HTR-8/SVneo (cell line): ENCODE results near the gene LRP1B.

Experiments
- DNase-seq: peaks from one replicate; pipeline ENCODE4 v3.0.0; 2011; ENCODE audit warnings: low spot score, mixed read lengths; ENCODE audit not compliant: insufficient read length
- FAIRE-seq: peaks from 2 replicates; lab custom pipeline; 2011; peaks lifted over from hg19 to GRCh38; lab: Jason Lieb, UNC

Gene LRP1B

DNA sequence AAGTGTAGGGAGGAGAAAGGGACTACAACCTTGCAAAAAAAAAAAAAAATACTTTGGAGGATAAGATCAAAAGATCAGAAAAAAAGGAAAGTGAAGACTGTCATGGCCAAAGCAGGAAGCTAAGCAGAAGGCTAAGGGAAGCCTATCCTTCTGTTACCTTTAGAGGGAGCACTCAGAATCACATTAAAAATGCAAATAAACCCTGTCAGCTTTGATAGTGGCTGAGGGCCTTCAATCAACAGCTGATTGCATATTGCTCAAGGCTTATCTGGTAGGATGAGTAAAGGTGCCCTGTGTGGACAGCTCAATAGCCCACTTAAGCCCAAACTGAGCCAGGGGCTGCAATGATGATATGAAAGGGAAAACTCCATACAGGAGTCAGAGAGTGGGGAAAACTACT is 1021.2 kb downstream of the LRP1B start:
- FAIRE-seq (no peak), DNase-seq (peak; percentile 4)

DNA sequence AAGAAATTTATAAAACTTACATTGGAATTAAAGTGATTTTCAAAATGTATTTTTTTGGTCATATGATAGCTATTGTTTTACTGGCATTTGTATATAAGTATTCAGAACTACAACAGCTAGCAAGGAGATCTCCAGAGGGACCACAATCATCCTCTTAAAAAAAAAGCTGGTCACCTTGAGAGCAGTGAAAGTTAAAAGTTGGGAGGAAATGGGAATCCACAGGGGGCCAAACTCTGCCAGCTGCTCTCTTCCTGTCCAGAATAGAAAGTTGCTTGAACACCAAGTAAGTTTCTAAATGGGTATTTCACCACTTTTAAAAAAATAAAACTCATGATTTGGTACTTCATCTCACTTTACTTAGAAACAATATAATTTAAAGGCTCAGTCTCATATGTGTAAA is 1025.1 kb downstream of the LRP1B start:
- DNase-seq (no peak), FAIRE-seq (no peak)

DNA sequence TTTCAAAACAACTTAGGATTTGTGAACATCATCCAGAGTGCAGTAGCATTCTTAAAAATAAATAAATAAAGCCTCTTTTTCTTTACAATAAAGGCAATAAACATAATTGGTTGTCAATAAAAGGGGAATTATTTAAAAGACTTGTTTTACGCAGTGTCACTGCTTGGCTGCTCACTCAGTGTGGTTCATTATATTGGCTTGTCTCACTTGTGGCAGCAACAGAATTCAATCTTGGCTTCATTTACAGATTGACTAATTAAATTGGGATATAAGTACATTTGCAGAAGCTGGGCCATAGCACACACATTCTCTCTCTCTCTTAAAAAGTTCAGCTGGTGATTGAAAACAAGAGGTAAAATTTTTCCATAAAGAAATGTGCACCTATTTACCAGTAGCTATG is 1027.6 kb downstream of the LRP1B start:
- DNase-seq (no peak), FAIRE-seq (no peak)

DNA sequence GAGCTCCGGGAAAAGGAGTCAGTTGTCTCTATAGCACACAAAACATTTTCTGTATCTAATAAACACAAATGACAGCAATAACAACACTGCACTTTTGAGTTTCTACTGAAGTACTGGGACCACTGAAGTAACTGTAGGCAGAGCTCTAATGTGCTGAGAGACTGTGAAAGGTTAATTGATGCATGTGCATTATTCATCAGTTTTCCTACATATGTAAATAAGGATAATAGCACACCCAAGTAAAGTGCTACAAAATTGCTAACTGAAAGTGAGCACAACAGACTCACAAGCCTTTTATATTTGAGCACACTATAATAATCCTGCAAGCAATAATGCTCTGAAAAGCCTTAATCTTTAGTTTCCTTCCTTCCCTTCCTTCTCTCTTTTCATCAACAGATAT is 1051.6 kb downstream of the LRP1B start:
- FAIRE-seq (no peak), DNase-seq (no peak)

DNA sequence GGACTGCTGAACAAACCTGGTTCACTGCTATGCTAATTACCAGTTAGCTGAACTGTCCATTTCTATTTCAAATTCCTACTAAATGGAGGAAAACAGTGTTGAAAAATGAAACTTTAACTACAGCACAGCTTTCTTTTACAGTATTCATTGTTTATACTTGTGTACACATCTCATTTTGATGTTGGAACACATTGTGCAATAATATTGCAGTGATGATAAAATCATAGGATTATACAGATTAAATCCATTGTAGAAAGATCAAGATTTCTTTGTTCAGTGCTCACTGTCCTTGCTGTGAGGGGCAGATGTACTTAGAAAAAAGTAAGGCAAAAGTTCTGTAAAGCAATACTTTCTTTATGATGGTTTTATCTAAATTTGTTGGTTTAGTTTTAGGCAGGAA is 1055.1 kb downstream of the LRP1B start:
- DNase-seq (no peak), FAIRE-seq (no peak)

DNA sequence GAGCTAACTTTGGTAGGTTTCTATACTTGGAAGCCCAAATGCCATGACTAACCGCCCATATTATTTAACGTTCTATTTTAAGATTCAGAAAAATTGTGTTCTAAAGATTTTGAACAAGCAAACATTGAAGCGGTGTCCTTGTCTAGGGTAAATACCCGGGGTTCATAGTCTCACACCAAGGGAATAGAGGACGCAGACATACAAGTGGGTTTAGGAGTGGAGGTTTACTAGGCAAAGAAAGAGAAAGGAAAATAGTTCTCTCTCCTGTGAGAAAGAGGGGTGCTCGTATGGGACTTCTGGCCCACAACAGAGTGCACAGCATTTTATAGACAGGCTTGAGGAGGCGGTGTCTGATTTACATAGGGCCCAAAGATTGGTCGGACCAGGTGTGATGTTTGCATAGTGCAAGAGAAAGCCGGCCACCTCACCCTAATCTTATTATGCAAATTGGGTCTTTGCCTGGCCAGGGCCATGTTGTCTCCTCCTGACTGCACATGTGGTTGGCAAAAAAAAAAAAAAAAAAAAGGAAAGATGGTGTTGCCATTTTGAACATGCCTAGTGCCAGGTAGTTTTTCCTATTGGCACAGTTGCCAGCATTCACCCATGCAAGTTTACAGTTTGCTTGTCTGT is 1062.6 kb downstream of the LRP1B start:
- DNase-seq (no peak), FAIRE-seq (no peak)

DNA sequence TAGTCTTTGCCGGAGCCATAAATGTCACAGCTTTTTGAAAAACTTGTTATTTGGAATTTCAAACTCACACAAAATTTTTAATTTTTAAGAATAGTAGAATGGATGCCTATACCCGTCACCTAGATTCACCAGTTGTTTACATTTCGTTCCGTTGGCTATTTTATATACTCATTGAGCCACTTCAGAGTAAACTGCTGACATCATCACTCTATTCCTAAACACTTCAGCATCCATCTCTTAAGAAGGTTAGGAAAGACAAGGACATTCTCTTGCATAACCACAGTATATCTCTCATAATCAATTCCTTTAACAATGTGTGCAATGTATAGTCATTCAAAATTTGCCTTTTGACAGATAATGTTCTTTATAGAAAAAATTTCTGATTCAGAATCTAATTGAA is 1065.8 kb downstream of the LRP1B start:
- DNase-seq (no peak), FAIRE-seq (no peak)

DNA sequence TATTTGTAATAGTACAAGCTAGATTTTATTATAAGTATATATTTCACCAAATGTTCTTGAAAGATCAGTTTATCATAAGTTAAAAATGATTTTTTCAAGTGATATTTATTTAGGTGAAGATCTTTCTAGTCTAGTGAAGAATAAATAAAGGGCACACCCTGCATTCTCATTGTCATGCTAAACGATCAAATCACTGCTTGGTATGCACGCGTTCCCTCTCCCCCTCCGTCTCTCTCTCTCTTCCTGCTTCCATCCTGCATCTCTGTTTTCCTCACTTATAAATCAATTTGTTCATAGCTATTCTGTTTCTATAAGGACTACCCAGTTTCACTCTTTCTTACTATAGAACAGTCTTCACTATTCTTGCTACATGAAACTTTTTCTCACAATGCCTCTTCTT is 1067.4 kb downstream of the LRP1B start:
- FAIRE-seq (no peak), DNase-seq (no peak)

DNA sequence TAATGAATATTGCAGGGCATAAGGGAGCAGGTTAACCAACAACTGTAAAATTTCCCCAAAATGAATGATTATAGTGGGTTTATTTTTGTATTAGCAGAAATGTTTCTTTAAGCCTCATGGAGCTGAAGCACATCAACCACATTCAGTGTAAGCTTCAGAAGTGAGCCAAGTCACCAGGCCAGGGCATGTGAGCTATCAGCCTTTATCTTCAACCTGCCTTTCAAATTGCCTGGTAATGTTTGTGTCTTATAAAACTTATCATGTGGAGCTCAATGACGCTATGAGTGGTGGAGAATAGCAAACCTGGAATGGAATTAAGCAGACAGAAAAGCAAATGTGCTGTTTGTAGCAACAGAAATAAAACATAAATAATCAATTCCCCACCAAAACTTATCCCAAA is 1068.4 kb downstream of the LRP1B start:
- DNase-seq: no peak
- FAIRE-seq: no peak

DNA sequence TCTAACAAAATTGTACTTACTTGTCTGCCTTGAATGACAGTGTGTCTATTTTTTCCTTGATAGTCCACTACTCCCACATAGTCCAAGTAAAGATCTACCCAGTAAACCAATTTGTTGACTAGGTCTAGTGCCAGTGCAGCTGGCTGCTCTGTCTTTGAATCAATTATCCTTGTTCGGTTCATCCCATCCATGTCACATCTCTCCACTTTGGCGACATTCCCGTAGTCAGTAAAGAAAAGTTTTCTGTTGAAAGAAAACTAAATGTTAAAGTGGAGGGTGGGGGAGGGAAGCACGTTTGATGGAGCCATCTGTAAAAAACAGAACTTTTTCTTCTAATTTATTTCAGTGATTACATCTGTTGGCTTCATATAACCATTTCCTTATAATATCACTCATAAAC is 1068.8 kb downstream of the LRP1B start:
- DNase-seq (no peak), FAIRE-seq (no peak)

DNA sequence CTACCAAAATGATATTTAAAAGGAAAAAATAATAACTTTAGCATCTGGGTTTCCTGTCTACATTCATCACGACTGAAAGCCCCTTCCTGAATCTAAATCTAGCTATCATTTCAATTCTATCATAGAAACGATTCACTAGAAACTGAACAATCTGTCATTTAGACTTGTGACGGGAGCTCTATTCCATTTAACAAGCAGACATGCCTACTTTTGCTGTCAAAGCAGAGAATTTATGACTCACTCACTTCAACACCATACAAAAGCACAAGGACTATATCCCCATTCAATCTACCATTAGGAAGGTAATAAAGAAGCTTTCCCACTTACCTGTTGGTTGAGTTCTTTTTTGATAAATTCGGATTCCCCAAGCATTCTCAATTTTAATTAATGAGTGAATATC is 1072.3 kb downstream of the LRP1B start:
- no peak for DNase-seq
- FAIRE-seq: no peak

DNA sequence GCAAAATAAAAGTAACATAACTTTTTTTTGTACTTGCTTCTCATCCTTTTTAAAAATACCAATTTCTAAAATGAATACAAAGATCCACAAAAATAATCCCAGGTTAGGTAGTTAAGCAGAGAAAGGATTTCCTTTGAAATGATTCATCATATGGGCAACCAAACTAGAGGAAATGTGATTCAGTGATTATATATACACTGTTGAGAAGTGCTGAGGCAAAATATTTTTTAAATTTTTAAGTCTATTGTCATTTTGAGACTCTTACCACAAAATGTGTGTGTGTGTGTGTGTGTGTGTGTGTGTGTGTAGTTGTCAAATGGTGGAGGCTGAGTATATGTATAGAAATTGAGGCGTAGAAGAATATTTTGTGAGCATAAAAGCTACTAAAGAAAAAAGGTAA is 1075.3 kb downstream of the LRP1B start:
- FAIRE-seq: no peak
- no peak for DNase-seq

DNA sequence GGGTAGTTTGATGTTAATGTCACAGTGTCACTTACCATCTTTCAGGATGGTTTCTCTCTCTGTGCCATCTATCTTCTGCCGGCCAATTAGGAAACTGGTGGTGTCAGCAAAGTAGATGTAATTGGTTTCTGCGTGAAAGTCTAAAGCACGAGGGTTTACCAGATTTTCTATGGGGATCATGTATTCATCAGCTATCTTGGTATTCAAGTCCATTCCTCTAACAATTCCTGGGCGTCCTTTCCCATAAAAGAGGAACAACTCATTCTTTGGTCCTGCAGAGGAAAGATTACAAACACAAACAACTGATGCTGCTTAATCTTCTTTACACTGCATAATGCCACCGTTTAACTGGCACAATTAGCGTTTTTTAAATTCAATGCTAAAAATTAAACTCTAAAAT is 1081.9 kb downstream of the LRP1B start:
- DNase-seq: no peak
- no peak for FAIRE-seq

DNA sequence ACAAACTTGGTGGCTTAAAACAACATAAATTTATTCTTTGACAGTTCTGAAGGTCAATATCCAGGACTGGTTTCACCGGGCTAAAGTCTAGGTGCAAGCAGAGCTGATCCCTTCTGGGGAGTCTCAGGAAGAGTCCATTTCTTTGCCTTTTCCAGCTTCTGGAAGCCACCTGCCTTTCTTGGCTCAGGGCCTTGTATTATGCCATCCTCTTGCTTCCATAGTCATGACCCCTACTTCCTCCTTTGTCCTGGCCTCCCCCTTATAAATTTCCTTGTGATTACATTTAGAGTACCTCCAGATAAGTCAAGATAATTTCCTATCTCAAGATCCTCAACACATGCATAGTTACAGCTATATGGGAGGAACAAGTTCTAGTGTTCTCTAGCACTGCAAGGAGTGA is 1089.5 kb downstream of the LRP1B start:
- FAIRE-seq: no peak

DNA sequence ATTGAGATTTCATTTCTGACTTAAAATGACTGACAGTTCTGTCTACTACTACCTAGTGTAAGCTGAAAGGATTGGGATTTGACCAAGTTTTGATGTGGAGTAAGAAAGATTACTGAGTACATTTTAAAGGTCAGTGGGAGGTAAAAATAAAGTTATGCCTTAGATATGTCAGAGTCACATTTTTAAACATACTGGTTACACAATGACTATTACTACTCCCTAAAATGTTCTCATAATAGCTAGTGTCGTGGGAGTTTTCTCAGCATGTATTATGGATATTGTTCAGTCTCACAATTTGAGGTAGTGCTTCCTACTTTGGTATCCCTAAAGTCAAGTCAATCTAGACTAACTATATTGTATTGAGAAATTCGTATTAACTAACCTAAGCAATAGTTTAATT is 1092.5 kb downstream of the LRP1B start:
- no peak for DNase-seq
- FAIRE-seq: no peak

More for the DNA sequence above, 1089.5 kb downstream of the LRP1B start:
- DNase-seq: no peak

DNA sequence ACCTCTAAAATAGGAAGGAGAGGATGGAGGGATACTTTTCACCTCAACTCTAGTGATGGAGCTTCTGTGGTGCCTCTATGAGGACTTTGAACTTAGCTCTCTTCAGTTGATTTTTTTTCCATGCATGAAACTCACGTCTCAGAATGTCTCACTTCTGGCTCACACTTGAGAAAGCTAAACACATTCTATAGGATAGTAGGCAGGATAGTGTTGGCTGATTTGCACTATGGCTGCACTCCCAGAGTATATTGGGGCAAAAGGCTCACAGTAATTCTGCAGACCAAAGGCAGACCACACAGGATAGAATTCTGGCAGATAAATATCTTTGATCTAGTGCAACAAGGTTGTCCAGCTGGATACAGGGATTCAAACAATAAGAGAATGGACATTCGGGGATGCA is 1093.5 kb downstream of the LRP1B start:
- FAIRE-seq (no peak), DNase-seq (no peak)

DNA sequence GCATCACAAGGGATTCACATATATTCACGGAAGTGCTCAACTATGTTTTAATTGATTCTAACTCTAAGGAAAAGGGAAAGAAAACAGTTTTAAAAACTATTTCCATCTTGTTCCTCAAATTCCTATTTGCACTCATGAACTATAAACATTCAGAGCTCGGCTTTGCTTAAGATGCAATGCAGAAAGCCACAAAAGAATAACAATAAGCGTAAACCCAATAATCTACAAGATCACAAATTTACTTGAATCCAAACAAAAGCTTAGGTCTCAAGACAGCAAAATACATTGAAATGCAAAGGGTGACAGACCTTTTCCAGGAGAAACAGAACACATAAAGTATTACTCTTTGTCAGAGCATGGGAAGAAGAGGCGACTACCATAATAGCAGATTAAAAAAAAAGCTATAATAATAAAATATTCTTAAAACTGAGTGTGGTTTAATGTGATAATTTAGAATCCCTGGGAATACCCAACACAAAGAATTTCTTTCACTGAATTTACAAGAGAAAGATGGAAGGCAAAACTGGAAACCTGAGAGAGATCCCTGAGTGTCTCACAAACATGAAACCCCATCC is 1094.9 kb downstream of the LRP1B start:
- FAIRE-seq: no peak
- DNase-seq: no peak

DNA sequence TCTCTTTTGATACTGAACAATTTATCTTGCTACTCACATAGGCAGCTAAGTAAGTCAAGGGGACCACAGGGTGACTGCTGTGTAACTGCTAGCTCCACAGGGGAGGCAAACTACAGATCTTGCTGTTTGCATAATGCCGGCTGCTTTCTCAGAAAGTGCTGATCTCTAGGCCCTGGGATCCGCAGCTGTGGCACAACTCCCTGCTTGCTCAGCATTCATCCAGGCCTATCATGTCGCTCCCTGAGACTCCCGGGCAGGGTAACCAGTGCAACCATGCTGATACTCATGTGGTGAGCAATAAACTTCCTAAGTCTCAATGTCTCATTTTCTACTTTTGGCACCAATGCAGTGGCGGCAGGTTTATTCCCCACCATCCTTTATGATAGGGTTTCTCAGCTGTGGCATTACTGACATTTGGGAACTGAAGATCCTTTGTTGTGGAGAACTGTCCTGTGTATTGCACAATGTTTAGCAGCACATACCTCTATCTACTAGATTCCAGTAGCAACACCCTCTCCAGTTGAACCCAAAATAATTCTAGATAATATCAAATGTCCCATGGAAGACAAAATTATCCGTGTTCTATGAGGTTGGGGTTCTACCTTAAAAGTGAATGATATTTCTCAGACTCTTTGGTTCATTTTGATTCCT is 1101.3 kb downstream of the LRP1B start:
- no peak for FAIRE-seq

DNA sequence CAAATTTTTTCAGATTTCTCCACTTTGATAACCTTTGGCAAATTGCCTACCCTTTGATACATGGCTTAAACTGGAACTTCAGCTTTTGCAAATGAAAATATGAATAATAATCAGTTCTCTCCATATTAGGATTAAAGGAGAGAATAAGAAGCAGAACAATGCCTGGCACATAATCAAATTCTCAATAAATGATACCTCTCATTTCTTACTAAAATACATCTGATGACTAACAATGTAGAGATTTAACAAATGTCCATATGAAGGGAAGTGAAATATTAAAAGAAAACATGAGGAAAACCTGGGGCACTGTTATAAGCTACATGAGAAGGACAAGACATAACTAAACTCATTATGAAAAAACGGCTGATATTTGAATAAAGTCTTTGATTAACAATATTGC is 1103.6 kb downstream of the LRP1B start:
- FAIRE-seq: no peak

More for the DNA sequence above, 1101.3 kb downstream of the LRP1B start:
- DNase-seq: no peak

DNA sequence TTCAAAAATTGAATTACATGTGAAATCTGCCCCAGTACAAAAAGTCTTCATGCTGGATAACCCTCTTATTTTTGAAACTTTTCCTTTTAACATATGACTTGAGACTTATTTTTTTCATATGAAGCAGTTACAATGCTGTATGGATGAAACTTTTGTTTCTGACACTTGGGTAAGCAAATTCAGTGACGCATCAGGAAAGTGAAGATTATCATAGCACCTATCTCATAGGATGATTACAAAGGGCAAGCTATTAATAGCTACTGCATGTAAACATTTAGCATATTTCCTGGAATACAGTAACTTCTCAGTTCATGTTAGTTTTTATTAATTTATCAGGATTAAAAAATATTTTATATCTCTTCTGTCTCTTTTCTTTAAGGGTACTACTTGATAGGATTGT is 1109.2 kb downstream of the LRP1B start:
- DNase-seq (no peak), FAIRE-seq (no peak)

More for the DNA sequence above, 1103.6 kb downstream of the LRP1B start:
- no peak for DNase-seq

DNA sequence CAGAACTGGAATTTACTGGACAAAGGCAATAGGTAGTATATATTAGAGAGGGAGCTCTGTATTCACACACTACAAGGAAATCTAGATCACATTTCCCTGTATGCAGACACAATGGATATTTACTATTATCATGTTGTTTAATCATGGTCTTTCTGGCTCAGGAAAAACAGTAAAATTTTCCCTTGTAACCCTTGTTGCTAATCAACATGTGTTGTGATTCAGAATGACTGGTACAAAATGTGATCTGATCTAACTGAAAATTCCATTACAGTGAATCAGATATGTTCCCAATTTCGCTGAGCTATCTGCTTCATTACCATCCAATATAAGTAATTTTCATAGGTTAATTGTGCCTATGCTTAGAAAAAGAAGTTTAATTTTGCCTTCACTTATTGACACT is 1109.7 kb downstream of the LRP1B start:
- FAIRE-seq: no peak
- peak; percentile 4 for DNase-seq

DNA sequence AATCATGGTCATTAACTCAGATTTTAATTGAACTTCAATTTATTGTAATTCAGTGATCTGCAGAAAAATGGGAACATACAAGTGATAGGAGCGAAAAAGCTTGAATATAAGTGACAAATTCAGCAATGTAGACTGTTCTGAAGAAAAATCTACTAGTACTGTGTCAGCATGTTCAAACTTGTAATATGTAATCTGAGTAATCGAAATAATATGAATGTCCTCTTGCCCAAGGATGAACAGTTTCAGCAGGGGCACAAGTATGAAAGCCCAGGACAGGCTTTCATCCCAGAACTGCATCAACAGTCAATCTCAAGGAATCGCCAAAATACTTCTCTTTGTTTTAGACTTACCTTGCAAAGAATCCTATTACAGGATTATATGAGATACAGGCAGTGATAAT is 1110.5 kb downstream of the LRP1B start:
- no peak for FAIRE-seq
- no peak for DNase-seq
